Measurements from ENCODE around the gene LPP.

DNA sequence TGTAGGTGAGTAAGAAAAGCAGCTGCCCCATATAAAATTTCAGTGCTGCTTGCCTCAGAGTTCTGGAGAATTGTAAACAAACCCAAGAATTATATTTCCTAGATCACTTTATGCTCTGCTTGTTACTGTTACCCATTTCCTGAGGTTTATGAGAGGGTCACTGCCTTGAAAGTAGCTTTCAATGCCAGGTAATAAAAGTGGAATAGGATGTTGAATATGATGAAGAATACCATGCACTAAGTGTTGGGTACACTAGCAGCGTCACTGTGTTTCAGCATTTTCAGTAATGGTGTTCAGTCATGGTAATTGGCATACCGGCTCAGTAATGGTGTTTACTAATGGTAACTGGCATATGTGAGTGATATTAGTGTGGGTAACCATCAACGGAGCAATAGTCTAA lies 568.0 kb downstream of the LPP start:
- TF ChIP-seq, protein P1, sequence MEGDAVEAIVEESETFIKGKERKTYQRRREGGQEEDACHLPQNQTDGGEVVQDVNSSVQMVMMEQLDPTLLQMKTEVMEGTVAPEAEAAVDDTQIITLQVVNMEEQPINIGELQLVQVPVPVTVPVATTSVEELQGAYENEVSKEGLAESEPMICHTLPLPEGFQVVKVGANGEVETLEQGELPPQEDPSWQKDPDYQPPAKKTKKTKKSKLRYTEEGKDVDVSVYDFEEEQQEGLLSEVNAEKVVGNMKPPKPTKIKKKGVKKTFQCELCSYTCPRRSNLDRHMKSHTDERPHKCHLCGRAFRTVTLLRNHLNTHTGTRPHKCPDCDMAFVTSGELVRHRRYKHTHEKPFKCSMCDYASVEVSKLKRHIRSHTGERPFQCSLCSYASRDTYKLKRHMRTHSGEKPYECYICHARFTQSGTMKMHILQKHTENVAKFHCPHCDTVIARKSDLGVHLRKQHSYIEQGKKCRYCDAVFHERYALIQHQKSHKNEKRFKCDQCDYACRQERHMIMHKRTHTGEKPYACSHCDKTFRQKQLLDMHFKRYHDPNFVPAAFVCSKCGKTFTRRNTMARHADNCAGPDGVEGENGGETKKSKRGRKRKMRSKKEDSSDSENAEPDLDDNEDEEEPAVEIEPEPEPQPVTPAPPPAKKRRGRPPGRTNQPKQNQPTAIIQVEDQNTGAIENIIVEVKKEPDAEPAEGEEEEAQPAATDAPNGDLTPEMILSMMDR (conservative IDR thresholded peaks at IDR 0.05): no peak
- no peak for TF ChIP-seq EZH2 (IDR thresholded peaks at IDR 0.05; ENCODE audit: low read depth)

All from PC-9 (cell line).